Raji (cell line): ENCODE measurements around the gene CREG1.

Source experiments
- POLR2A ChIP-seq: IDR thresholded peaks from 2 replicates; pipeline ENCODE4 v1.6.1; 2011; ENCODE audit warnings: low read depth, low read length, control low read depth; ENCODE audit not compliant: insufficient read depth

Gene CREG1

DNA sequence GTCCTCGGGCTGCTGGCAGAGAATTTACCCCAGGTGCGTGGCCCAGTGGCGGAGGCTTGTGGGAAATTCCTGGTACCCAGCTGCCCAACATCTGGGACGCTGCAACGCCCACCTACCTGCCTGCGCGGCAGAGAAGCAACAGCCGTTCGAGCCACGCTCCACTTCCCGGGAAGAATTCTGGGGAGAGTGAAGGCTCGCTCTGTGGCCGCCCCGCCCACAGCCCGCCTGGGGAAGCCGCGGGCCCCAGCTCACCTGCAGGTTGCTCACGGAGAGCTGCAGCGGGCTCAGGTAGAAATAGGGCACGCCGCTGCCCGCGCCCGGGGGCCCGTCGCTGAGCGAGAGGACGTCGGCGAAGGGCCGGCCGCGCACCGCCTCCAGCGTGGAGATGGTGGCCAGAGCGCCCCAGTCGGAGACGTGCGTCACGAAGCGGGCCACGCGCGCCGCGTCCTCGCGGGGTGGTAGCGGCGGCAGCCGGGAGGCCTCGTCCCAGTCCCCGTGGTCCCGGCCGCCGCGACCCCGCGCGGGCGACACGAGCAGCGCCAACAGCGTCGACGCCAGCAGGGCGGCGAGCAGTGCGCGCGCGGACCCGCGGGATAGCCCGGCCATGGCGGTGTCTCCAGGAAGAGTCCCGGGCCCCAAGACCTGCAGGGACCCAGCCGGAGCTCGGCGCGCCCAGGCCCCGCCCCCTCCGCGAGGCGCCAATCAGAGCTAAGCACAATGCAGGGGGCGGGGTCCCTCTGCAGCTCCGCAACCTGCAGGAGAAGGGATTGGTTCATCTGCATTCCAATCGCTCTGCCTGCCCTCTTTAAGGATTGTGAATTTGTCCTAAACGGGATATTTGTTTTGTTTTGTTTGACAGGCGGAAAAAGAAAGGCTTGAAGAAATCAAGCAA, at the start of gene CREG1:
CREG1 (minus strand) TSS at position 627 of the 892 bp plus-strand sequence.
- TF ChIP-seq POLR2A = peak; percentile 92

DNA sequence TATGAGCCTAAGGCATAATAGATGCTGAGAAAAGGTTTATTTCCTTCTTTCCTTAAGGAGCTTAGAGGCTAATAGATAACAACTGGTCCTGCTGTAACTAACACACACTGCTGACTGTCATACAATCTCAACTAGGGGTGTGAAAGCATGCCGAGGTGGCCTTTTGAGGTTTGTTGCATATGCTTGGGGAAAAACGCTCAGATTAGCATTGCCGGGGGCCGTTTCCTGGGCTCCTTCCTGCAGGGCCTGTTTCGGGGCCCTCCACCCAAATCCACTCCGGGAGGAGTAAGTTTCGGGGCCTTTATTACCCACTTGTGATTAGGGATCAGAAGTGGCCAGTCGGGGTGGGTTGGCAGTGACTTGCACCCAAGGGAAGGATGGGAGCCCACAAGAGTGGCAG, 49.3 kb upstream of the CREG1 start:
- TF ChIP-seq POLR2A = no peak

DNA sequence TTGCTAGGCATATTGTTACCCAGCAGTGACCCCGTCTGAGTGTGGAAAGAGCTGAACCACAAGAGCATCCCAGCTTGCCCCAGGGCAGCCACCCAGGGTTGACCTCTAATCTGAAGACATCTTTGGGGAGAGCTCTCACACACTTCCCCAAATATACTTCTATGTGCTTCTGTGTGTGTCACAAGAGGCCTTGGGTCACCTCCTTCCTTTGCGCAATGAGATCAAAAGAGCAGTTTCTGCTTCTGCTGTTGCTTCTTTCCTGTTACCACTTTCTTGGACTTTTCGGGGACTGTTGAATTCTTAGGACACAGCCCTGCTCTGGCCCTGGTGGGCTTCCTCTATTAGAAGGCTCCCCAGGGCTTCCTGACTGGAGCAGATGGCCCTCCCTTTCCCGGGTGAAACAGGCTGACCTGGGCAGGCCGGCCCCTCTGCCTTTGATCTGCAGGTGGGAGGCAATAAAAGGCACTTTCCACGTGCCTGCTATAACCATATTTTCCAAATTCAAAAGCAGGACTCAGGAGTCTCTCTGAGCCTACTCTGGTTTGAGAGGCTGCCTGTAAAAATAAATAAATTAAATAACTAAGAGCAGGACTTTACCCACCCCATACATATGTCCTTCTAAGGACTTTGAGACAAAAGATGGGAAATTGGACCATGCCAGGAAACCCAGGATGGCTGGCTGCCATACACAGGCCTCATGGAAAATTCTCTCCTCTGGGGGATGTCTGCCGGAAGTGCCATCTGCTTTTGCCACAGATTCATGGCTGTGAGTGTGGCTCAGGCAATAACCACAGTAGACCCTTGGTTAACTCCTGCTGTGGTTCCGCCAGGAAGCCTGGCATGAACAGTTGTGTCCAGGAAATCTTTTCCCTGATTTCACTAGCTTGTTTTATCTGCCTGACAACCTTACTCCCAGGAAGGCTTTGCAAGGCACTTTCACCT, 48.2 kb upstream of the CREG1 start:
- TF ChIP-seq POLR2A = no peak

DNA sequence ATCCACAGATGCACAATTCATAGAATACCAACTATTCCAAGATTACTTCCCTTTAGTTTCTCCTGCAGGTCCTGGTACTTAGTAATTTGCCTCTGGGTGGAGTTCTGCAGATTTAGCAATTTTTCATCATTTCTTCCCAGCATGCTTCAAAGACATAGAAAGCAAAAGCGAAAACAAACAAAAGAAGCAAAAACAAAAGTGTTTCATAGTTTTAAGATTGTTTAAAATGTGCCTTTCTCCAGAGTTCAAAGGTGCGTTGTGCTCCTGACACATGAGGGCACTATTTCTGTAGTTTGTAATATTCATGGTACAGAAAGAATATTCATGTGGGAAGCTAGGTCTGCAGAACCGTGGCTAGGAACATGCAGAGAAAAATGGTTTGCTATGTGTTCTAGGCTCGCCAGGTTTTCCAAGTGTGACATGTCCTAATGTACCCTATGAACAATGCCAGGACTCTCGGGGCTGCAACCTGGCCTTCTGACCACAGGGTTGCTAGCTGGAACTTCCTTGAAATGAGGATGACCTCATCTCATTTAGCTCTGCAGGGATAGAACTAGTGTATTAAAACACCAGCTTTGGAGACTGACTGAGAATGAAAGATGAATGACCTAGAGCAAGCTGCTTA, 46.5 kb upstream of the CREG1 start:
- no peak for TF ChIP-seq POLR2A

DNA sequence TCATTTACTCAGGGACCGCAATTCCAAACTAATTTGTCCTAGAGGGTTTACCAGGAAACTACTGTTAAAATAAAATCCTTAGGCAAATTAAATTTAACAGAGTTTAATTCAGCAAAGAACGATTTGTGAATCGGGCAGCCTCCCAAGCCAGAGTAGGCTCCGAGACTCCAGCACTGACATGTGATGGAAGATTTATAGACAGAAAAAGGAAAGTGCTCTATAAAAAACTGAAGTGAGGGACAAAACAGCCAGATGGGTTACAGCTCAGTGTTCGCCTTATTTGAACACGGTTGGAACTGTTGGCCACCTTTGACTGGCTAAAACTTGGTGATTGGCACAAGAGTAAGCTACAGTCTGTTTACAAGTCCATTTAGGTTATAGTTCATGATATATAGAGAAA, 41.3 kb upstream of the CREG1 start:
- TF ChIP-seq POLR2A = no peak

DNA sequence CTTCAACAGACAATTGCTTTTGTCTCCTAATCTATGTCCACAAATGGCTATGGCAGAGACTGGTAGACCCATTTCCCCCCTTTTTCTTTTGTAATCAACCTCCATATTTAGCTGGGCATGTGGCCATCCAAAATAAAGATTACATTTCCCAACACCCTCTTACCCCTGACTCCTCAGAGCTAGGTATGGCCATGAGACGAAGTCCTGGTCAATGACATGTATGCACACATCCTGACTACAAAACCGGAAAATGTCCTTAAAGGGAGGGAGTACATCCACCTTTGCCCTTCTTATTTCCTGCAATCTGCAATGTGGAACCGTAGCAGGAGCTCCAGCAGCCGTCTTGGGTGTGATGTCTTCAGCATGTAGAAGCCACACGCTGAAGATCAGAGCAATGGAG, 40.3 kb upstream of the CREG1 start:
- no peak for TF ChIP-seq POLR2A

DNA sequence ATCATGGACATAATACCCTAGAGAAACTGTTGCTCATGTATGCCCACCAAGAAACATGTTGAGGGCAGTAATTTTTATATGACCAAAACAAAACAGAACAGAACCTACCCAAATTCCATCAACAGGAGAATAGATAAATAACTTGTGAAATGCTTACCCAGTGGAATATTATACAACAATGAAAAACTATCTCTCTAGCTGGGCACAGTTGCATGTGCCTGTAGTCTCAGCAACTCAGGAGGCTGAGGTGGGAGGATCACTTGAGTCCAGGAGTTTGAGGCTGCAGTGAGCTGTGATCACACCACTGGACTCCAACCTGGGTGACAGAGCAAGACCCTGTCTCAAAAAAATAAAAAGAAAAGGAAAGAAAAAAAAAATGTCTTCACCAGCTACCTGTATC, 38.9 kb upstream of the CREG1 start:
- TF ChIP-seq POLR2A = no peak

DNA sequence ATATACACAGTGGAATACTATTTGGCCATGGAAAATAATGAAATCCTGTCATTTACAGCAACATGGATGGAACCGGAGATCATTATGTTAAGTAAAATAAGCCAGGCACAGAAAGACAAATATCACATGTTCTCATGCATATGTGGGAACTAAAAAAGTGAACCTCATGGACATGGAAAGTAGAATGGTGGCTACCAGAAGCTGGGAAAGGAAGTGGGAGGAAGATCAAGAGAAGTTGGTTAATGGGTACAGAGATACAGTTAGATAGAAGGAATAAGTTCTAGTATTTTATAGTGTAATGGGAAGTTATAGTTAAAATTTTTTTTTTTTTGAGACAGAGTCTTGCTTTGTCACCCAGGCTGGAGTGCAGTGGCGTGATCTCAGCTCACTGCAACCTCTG, 34.8 kb upstream of the CREG1 start:
- TF ChIP-seq POLR2A = no peak

DNA sequence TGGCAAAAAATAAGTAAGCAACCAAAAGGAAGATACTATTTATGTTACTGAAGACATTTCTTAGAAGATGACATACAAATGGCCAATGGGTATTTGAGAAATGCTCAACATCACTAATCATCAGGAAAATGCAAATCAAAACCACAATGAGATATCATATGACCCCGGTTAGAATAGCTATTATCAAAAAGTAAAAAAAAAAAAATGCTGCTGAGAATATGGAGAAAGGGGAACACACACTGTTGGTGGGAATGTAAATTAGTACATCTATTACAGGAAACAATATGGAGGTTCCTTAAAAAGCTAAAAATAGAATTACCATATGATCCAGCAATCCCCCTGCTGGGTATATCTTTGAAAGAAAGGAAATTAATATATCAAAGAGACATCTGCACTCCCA, 34.3 kb upstream of the CREG1 start:
- TF ChIP-seq POLR2A = no peak

DNA sequence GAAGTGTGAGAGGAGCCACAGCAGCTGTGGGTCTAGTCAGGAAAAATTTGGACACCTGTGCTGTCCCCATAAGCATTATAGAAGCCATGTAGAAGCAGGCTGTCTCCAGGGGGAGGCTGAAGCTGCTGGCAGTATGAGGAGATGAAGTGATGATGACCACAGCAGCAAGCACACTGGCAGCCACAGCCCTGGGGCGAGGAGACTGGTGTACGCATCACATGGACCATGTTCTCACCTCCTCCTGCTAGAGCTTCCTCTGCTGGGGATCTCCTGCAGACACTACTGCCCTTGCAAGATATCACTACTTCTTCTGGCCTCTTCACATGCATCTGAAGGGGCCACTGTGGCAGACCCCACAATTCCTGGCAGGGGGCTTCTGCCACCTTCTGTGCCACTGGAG, 33.8 kb upstream of the CREG1 start:
- no peak for TF ChIP-seq POLR2A

DNA sequence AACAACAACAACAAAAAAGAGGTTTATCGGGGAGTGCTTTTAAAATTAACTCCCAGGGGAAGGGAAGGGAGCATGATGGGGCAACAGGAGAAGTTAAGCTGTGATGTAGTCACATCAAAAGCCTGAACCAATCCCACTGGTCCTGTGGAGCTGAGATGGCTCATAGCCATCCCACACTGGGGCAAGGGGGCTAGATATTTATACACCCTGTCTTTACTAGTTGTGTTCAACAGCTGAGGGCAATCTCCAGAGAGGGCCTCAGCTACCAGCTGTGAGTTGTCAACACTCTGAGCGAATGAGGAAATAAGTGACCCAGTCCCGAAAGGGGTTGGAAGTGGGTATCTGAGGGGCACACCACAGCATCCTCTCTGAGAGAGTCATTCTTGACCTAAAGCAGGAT, 31.0 kb upstream of the CREG1 start:
- no peak for TF ChIP-seq POLR2A

DNA sequence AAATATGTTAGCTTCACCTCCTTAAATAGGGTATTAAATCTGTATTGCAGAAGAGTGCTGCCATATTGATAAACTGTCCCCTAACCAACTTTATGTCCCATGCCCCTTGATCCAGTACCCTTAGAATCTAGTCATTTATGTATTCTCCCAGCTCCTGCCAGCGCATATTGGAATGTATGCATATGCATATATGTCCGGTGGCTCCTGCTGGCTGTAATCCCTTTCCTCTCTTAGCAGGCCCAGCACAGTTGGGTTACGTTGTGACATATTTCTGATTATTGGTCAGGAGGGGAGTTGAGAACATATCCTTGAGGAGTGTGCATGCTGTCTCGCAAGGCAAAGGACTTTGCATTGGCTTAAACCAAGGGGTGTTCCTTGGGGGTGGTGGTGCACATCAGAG, 29.2 kb upstream of the CREG1 start:
- TF ChIP-seq POLR2A = no peak

DNA sequence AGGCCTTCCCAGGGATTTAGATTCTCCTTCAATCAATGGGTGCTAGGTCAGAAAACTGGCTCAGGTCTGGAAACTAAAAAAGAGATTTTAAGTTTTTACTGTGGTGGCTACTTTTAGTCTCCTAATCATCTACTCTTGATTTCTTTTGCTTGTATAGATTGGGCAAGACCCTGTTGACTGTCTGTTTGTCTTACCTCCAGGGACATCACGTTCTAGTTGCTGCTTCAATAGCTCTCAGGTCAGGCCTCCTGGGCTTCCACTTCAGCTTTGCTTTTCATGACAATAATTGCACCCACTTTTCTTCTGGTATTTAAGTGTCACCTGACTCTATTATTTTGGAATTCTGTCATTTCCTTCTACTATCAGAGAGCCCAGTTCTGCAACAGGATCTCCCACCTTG, 28.5 kb upstream of the CREG1 start:
- no peak for TF ChIP-seq POLR2A

DNA sequence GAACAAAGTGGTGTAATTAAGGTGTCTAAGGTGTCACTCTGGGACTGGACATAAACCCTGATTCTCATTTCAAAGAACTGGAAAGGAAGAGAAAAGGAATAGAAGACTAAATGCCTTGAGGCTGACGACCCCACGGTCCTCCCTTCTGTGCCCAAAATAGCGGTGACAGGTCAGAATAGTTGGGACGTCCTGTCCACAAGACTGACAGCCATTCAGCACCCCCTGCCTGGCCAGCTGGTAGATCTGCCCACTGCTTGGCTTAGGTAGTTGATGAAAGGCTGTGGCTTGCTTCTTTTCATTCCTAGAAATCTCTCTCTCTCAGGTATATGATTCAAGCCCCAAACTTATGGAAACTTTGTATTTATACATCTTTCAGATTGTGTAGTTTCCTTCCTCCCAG, 26.4 kb upstream of the CREG1 start:
- TF ChIP-seq POLR2A = no peak

DNA sequence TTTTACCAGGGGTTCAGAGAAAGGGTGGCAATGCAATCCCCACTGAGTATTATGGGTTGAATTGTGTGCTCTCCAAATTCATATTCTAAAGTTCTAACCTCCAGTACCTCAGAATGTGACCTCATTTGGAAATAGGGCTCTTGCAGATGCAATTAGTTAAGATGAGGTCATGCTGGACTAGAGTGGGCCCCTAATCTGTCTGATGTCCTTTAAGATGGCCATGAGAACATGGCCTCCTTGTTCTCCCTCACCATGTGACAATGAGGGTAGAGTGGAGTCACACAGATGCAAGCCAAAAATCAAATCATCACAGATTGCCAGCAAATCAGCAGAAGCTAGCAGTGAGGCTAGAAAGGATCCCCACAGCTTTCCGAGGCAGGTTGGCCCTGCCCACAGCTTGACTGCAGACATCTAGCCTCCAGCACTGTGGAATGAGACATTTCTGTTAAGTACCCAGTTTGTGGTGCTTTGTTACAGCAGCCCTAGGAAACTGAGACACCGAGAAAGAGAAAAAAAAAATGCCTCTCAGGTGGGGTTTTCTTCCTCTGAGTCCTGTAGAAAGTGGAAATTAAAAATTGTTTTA, 25.5 kb upstream of the CREG1 start:
- no peak for TF ChIP-seq POLR2A

DNA sequence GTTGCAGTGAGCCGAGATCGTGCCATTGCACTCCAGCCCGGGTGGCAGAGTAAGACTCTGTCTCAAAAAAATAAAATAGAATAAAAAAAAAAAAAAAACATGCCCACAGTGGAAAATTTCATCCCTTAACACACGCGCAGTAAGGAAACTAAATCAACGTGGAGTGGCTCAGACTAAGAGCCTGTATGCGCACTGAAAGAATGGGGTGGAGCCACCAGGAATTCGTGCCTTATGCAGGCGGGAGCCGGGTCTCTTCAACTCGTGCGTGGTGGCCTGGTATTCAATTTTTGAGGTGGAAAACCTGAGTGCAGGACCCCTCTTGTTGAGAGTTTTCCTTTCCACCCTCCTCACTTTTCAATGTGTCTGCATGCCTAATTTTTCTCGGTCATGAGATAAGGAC, 22.1 kb upstream of the CREG1 start:
- TF ChIP-seq POLR2A = no peak

DNA sequence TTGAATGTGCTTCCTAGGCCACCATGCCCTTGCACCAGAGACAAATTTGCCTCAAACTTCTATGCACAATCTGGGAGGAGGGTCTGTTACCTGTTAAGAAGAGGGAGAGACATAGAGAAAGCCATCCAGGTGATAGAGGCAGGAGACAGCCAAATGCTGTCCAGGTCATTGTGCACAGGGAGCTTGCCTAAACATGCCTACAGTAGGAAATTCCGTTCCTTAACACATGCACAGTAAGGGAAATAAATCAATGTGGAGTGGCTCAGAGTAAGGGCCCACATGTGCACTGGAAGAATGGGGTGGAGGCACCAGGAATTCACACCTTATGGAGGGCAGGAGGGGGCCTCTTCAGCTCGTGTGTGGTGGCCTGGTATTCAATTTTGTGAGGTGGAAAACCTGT, 19.5 kb upstream of the CREG1 start:
- TF ChIP-seq POLR2A = no peak
